ENCODE data around the gene TTYH2.

GRCh38 chr17:74250324-74250995 is 37.1 kb downstream of the TTYH2 start:
- no peak for TF ChIP-seq CTCF (IDR thresholded peaks at IDR 0.05)
- no peak for TF ChIP-seq POLR2A (IDR thresholded peaks at IDR 0.05)
- no peak for TF ChIP-seq POLR2AphosphoS5 (IDR thresholded peaks at IDR 0.05; ENCODE audit: insufficient read depth in 1 of 2, low read depth in 1 of 2)

Measured in vagina (tissue), 2 donors.